Measurements from ENCODE around the gene ADAMTS7. TPM values are rescaled to one million over a fixed set of nuclear protein-coding genes. Genes with fewer than 3 reads are reported as not detected.
"Not testable (repeated sequence)": the region's sequence is repeated elsewhere in the genome, so short reads cannot be mapped to it uniquely, and the experiment has no call there.

Gene ADAMTS7
- total RNA-seq, 1 donor from 2014 or later: 19.2 TPM

DNA sequence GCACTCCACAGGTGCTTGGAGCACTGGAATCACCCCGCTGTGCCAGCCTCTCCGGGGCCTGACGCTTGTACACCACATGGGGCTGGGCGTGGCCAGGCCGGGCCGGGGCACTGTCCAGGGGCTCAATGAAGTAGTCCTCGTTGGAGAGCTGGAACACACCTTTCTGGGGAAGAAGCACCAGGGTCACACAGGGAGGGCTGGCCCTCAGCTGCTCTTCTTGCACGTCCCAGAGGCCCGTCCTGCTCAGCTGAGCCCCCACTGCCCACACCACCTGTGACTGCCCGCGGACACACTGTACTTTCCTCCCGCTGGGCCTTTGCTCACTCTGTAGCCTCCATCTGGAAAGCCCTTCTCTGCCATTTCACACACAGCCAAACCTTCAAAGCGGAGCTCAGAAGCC, 13.3 kb downstream of the ADAMTS7 start:
- H3K27me3 Mint-ChIP-seq (ENCODE audit: insufficient read depth, low read depth): no peaks in the 10 kb centered on the region
- H3K4me1 Mint-ChIP-seq: no peaks in the 10 kb centered on the region

DNA sequence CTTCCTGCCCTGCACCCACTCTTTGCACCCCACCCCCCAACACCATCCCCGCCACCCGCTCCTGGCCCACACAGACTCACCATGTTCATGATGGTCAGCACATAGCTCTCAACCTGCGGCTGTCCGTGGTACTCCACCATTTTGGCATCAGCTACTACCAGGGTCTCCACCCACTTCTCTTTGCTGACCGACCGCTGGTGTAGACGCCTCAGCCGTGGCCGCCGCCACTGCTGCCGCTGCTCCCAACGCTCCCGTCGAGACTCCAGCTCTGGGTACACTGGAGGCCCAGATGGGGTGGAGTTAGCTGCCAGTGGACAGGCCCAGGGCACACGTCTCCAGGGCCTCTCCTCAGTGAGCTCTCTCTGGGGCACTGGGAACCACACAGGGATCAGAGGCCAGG, 14.8 kb downstream of the ADAMTS7 start:
- Mint-ChIP-seq H3K36me3 (peaks cover 13% of the 10 kb centered on the region), H3K27ac (no peak overlapping the region)

More for the DNA sequence above, 13.3 kb downstream of the ADAMTS7 start:
- H3K36me3 Mint-ChIP-seq: peaks cover 8% of the 10 kb centered on the region
- H3K4me1 ChIP-seq: no peaks in the 10 kb centered on the region
- no peaks in the 10 kb centered on the region for H3F3A ChIP-seq (ENCODE audit: low read depth)
- no peak overlapping the region for H3K4me2 ChIP-seq
- DNase-seq (ENCODE audit: low spot score): no peak
- H3K4me3 Mint-ChIP-seq: no peak overlapping the region
- H3K27me3 ChIP-seq: no peaks in the 10 kb centered on the region
- H3K9me3 Mint-ChIP-seq: no peaks in the 10 kb centered on the region
- peaks cover 29% of the 10 kb centered on the region for H4K20me1 ChIP-seq (ENCODE audit: low read depth)
- no peaks in the 10 kb centered on the region for H3K79me2 ChIP-seq (ENCODE audit: low read depth)
- H3K27ac Mint-ChIP-seq: no peak overlapping the region
- H3K4me3 ChIP-seq: no peak overlapping the region
- TF ChIP-seq EZH2phosphoT487 (IDR thresholded peaks at IDR 0.05): no peak
- no peak for TF ChIP-seq EZH2 (IDR thresholded peaks at IDR 0.05)
- TF ChIP-seq, protein P1, sequence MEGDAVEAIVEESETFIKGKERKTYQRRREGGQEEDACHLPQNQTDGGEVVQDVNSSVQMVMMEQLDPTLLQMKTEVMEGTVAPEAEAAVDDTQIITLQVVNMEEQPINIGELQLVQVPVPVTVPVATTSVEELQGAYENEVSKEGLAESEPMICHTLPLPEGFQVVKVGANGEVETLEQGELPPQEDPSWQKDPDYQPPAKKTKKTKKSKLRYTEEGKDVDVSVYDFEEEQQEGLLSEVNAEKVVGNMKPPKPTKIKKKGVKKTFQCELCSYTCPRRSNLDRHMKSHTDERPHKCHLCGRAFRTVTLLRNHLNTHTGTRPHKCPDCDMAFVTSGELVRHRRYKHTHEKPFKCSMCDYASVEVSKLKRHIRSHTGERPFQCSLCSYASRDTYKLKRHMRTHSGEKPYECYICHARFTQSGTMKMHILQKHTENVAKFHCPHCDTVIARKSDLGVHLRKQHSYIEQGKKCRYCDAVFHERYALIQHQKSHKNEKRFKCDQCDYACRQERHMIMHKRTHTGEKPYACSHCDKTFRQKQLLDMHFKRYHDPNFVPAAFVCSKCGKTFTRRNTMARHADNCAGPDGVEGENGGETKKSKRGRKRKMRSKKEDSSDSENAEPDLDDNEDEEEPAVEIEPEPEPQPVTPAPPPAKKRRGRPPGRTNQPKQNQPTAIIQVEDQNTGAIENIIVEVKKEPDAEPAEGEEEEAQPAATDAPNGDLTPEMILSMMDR (IDR thresholded peaks at IDR 0.05): no peak
- H3K9ac ChIP-seq: no peak overlapping the region
- no peak overlapping the region for H2AFZ ChIP-seq (replicated peaks)
- no peaks in the 10 kb centered on the region for H3K9me3 ChIP-seq (ENCODE audit: low read depth)
- H3K27ac ChIP-seq: no peak overlapping the region
- H3K36me3 ChIP-seq: no peaks in the 10 kb centered on the region

DNA sequence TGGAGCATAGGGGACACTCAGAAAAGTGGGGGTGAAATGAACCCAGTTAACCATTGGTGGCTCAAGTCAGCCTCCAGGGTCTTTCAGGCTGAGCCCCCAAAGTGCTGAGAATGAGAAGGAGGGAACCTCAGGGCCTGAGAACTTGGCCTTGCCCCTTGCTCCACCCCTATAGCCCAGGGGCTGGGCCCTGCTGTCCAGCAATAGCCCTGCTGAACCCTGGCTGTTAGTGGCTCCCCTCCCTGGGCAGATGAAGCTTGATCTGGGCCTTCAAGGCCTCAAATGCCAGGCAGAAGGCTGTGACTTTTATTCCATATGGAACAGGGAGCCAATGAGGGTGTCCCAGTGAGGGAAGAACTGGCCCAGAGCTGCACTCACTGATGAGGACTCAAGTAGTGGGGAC, 16.2 kb downstream of the ADAMTS7 start:
- Mint-ChIP-seq H3K4me3 (no peak overlapping the region), H3K36me3 (peaks cover 10% of the 10 kb centered on the region), H3K27me3 (ENCODE audit: insufficient read depth, low read depth) (no peaks in the 10 kb centered on the region), H3K4me1 (no peaks in the 10 kb centered on the region), H3K27ac (no peak overlapping the region), H3K9me3 (no peaks in the 10 kb centered on the region)
- TF ChIP-seq EZH2phosphoT487 (IDR thresholded peaks at IDR 0.05): no peak
- no peak for TF ChIP-seq EZH2 (IDR thresholded peaks at IDR 0.05)
- TF ChIP-seq, protein P1 (IDR thresholded peaks at IDR 0.05): no peak
- H3F3A ChIP-seq (ENCODE audit: low read depth): no peaks in the 10 kb centered on the region
- no peaks in the 10 kb centered on the region for H3K36me3 ChIP-seq
- DNase-seq (ENCODE audit: low spot score): no peak
- H3K27ac ChIP-seq: no peak overlapping the region
- no peaks in the 10 kb centered on the region for H3K4me1 ChIP-seq
- H3K9me3 ChIP-seq (ENCODE audit: low read depth): no peaks in the 10 kb centered on the region
- H3K9ac ChIP-seq: no peak overlapping the region
- no peaks in the 10 kb centered on the region for H3K27me3 ChIP-seq
- no peak overlapping the region for H2AFZ ChIP-seq (replicated peaks)
- peaks cover 9% of the 10 kb centered on the region for H4K20me1 ChIP-seq (ENCODE audit: low read depth)
- no peaks in the 10 kb centered on the region for H3K79me2 ChIP-seq (ENCODE audit: low read depth)
- H3K4me2 ChIP-seq: no peak overlapping the region
- no peak overlapping the region for H3K4me3 ChIP-seq

More for the DNA sequence above, 14.8 kb downstream of the ADAMTS7 start:
- Histone ChIP-seq H4K20me1 (ENCODE audit: low read depth) (peaks cover 17% of the 10 kb centered on the region), H3K27me3 (no peaks in the 10 kb centered on the region), H3K4me1 (no peaks in the 10 kb centered on the region), H3F3A (ENCODE audit: low read depth) (no peaks in the 10 kb centered on the region), H3K4me2 (no peak overlapping the region), H3K4me3 (no peak overlapping the region), H3K9me3 (ENCODE audit: low read depth) (no peaks in the 10 kb centered on the region), H2AFZ (replicated peaks) (no peak overlapping the region), H3K27ac (no peak overlapping the region), H3K36me3 (no peaks in the 10 kb centered on the region), H3K79me2 (ENCODE audit: low read depth) (no peaks in the 10 kb centered on the region), H3K9ac (no peak overlapping the region)
- Mint-ChIP-seq H3K4me1 (no peaks in the 10 kb centered on the region), H3K27me3 (ENCODE audit: insufficient read depth, low read depth) (no peaks in the 10 kb centered on the region), H3K9me3 (no peaks in the 10 kb centered on the region), H3K4me3 (no peak overlapping the region)
- DNase-seq (ENCODE audit: low spot score): no peak
- TF ChIP-seq EZH2phosphoT487 (IDR thresholded peaks at IDR 0.05) (no peak), EZH2 (IDR thresholded peaks at IDR 0.05) (no peak)
- TF ChIP-seq, protein P1 (IDR thresholded peaks at IDR 0.05): no peak

DNA sequence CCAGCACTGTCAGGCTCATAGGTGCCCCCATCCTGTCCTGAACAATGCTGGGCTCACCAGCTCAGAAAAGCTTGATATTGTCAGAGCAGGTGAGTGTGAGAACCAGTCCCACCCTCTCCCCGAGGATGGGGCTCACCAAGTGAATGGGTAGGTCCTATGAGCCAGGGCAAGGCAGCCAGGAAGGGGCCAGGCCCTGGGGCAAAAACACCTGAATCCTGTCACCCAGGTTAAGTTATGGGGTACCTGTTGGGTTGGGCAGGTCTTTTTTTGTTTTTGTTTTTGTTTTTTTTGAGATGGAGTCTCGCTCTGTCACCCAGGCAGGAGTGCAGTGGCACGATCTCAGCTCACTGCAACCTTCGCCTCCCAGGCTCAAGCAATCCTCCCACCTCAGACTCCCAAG, 16.8 kb downstream of the ADAMTS7 start:
- H3K4me1 ChIP-seq; H4K20me1 ChIP-seq (ENCODE audit: low read depth): not testable (repeated sequence)

More for the DNA sequence above, 16.8 kb downstream of the ADAMTS7 start:
- H3F3A ChIP-seq (ENCODE audit: low read depth); H3K79me2 ChIP-seq (ENCODE audit: low read depth); H3K27ac ChIP-seq; H3K27me3 ChIP-seq; H3K9me3 ChIP-seq (ENCODE audit: low read depth); H3K4me1 Mint-ChIP-seq; H3K9ac ChIP-seq; H3K27me3 Mint-ChIP-seq (ENCODE audit: insufficient read depth, low read depth); DNase-seq (ENCODE audit: low spot score); H3K27ac Mint-ChIP-seq; H3K4me2 ChIP-seq; H3K36me3 ChIP-seq; H3K4me3 ChIP-seq; H3K9me3 Mint-ChIP-seq; H3K4me3 Mint-ChIP-seq; H2AFZ ChIP-seq (replicated peaks): not testable (repeated sequence)
- peaks cover 10% of the 10 kb centered on the region for H3K36me3 Mint-ChIP-seq
